Caco-2 (cell line): ENCODE measurements around the gene NEFH. TPM values are rescaled to one million over a fixed set of nuclear protein-coding genes. Genes with fewer than 3 reads are reported as not detected.

Source experiments
- BruUV-seq: library from RNA; stranded (reverse); fragments of 400-500 nt; replicated peaks from 2 replicates; lab custom pipeline; 2021; lab: Mats Ljungman, UMichigan
- CTCF ChIA-PET: fragments of 300-600 bp; sonication (Branson Sonifier 250); formaldehyde crosslinking; loops from one replicate; lab custom pipeline; 2022; ENCODE audit warnings: antibody characterized with exemption; lab: Charles Lee
- POLR2A ChIA-PET: fragments of 300-600 bp; sonication (Branson Sonifier 250); formaldehyde crosslinking; loops from one replicate; lab custom pipeline; 2022; ENCODE audit warnings: antibody characterized with exemption; lab: Charles Lee
- DNase-seq, 2 experiments: peaks; one replicate each; pipeline versions ENCODE4 v3.0.0 to v3.0.0-alpha.2; 2020 to 2022
- H3K27me3 ChIP-seq: replicated peaks from 2 replicates; pipeline ENCODE4 v1.6.0; 2011; ENCODE audit warnings: low read length; ENCODE audit not compliant: control insufficient read depth, insufficient read depth
- H3K36me3 ChIP-seq: 2 replicates; pipeline ENCODE4 v1.5.1; 2011; ENCODE audit warnings: low read length; ENCODE audit not compliant: control insufficient read depth, insufficient read depth
- H3K4me1 ChIP-seq: fragments of 250-450 bp; sonication (Bioruptor Pico); 2 replicates; pipeline ENCODE4 v1.5.1; 2020; ENCODE audit warnings: mild to moderate bottlenecking
- H3K4me3 ChIP-seq: 2 replicates; pipeline ENCODE4 v1.5.1; 2011; ENCODE audit warnings: low read depth, mild to moderate bottlenecking, control low read depth, low read length
- H3K9me3 ChIP-seq: fragments of 250-450 bp; sonication (Bioruptor Pico); 2 replicates; pipeline ENCODE4 v1.5.1; 2020; ENCODE audit warnings: mild to moderate bottlenecking, moderate library complexity
- H3K27ac Mint-ChIP-seq: one replicate; pipeline ENCODE4 v1.8.0; 2022; ENCODE audit warnings: mixed read lengths; ENCODE audit not compliant: unreplicated experiment
- H3K27me3 Mint-ChIP-seq: one replicate; pipeline ENCODE4 v1.8.0; 2022; ENCODE audit warnings: mixed read lengths; ENCODE audit not compliant: insufficient read depth, unreplicated experiment
- H3K36me3 Mint-ChIP-seq: one replicate; pipeline ENCODE4 v1.8.0; 2022; ENCODE audit warnings: mild to moderate bottlenecking, mixed read lengths; ENCODE audit not compliant: insufficient read depth, unreplicated experiment
- H3K4me1 Mint-ChIP-seq: one replicate; pipeline ENCODE4 v1.8.0; 2022; ENCODE audit warnings: low read depth, mixed read lengths; ENCODE audit not compliant: unreplicated experiment
- H3K4me3 Mint-ChIP-seq: one replicate; pipeline ENCODE4 v1.8.0; 2022; ENCODE audit warnings: mild to moderate bottlenecking, moderate library complexity, mixed read lengths; ENCODE audit not compliant: unreplicated experiment
- H3K9me3 Mint-ChIP-seq: one replicate; pipeline ENCODE4 v1.8.0; 2022; ENCODE audit warnings: mixed read lengths; ENCODE audit not compliant: unreplicated experiment
- intact Hi-C: fragments of 100-400 bp; cut with micrococcal nuclease; formaldehyde crosslinking; loops from one replicate; pipeline ENCODE4 v1.10.0; 2022; ENCODE audit not compliant: unreplicated experiment
- total RNA-seq: library from RNA; stranded (reverse); gene quantifications from 2 replicates; pipeline ENCODE4 v1.2.3, GENCODE V29; 2022
- TF ChIP-seq, protein P1 (sequence below), 2 experiments: fragments of 200-600 bp in 1 of 2; IDR thresholded peaks; 1 replicate in 1 of 2; 2 replicates in 1 of 2; pipeline versions ENCODE4 v1.5.1 to v1.8.0; 2011 to 2022; ENCODE audit warnings: antibody characterized with exemption in 1 of 2, control low read depth in 1 of 2, inconsistent platforms in 1 of 2, low read depth in 1 of 2, low read length in 1 of 2, mild to moderate bottlenecking in 1 of 2, moderate library complexity in 1 of 2; ENCODE audit not compliant: insufficient read depth in 1 of 2, severe bottlenecking in 1 of 2, unreplicated experiment in 1 of 2

NEFH gene
- total RNA-seq, 1 experiment from 2014 or later: not detected

DNA sequence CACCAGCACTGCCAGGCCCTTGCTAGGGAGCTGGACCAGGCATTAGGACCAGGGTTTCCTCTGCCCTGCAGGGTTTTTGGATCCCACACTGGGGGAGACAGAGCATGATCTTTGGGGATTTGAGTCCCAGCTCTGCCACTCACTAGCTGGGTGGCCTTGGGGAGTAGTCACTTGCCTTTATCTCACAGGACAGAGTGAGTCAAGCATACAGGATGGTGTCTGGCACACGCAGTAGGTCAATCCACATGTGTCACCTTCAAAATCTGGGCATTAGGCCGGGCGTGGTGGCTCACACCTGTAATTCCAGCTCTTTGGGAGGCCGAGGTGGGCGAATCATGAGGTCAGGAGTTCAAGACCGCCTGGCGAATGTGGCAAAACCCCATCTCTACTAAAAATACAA lies 2.7 kb downstream of the NEFH start:
- Mint-ChIP-seq H3K4me3 (no peak overlapping the region), H3K27ac (no peak overlapping the region), H3K36me3 (no peaks in the 10 kb centered on the region), H3K27me3 (peaks cover 10% of the 10 kb centered on the region), H3K9me3 (no peaks in the 10 kb centered on the region), H3K4me1 (peaks cover 7% of the 10 kb centered on the region)
- TF ChIP-seq, protein P1, sequence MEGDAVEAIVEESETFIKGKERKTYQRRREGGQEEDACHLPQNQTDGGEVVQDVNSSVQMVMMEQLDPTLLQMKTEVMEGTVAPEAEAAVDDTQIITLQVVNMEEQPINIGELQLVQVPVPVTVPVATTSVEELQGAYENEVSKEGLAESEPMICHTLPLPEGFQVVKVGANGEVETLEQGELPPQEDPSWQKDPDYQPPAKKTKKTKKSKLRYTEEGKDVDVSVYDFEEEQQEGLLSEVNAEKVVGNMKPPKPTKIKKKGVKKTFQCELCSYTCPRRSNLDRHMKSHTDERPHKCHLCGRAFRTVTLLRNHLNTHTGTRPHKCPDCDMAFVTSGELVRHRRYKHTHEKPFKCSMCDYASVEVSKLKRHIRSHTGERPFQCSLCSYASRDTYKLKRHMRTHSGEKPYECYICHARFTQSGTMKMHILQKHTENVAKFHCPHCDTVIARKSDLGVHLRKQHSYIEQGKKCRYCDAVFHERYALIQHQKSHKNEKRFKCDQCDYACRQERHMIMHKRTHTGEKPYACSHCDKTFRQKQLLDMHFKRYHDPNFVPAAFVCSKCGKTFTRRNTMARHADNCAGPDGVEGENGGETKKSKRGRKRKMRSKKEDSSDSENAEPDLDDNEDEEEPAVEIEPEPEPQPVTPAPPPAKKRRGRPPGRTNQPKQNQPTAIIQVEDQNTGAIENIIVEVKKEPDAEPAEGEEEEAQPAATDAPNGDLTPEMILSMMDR (IDR thresholded peaks at IDR 0.05; ENCODE audit: insufficient read depth in 1 of 2, low read depth in 1 of 2, low read length in 1 of 2, severe bottlenecking in 1 of 2, unreplicated experiment in 1 of 2): no peak
- ChIA-PET CTCF (interaction anchor here (0.5 kb wide), 1 partner anchor 87 kb away, joined by 5 read pairs; no protein-coding TSS in a partner anchor), POLR2A (no interaction called here)
- Histone ChIP-seq H3K4me1 (no peaks in the 10 kb centered on the region), H3K27me3 (no peaks in the 10 kb centered on the region; the same call in 1 of the 2 replicates), H3K36me3 (no peaks in the 10 kb centered on the region), H3K4me3 (no peak overlapping the region), H3K9me3 (no peaks in the 10 kb centered on the region)
- intact Hi-C loops: no loop called here
- DNase-seq: no peak
- BruUV-seq: no TSS peak

DNA sequence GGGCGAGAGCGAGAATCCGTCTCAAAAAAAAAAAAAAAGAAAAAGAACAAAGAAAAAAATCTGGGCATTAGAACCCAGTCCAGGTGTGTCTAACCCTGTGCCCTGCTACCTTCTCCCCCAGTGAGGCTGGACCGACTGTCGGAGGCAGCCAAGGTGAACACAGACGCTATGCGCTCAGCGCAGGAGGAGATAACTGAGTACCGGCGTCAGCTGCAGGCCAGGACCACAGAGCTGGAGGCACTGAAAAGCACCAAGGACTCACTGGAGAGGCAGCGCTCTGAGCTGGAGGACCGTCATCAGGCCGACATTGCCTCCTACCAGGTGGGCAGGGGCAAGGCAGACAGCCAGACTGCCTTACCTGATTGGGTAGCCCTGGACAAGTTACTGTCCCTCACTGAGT lies 3.2 kb downstream of the NEFH start:
- H3K27ac Mint-ChIP-seq: no peak overlapping the region
- POLR2A ChIA-PET: no interaction called here
- no peaks in the 10 kb centered on the region; the same call in 1 of the 2 replicates for H3K27me3 ChIP-seq
- no peaks in the 10 kb centered on the region for H3K36me3 ChIP-seq
- intact Hi-C loops: no loop called here
- no peak for DNase-seq
- no peaks in the 10 kb centered on the region for H3K9me3 ChIP-seq
- H3K4me3 ChIP-seq: no peak overlapping the region
- H3K9me3 Mint-ChIP-seq: no peaks in the 10 kb centered on the region
- H3K36me3 Mint-ChIP-seq: no peaks in the 10 kb centered on the region
- H3K4me1 ChIP-seq: no peaks in the 10 kb centered on the region
- TF ChIP-seq, protein P1 (IDR thresholded peaks at IDR 0.05; ENCODE audit: insufficient read depth in 1 of 2, low read depth in 1 of 2, low read length in 1 of 2, severe bottlenecking in 1 of 2, unreplicated experiment in 1 of 2): no peak
- peaks cover 10% of the 10 kb centered on the region for H3K27me3 Mint-ChIP-seq
- BruUV-seq: no TSS peak
- CTCF ChIA-PET: no interaction called here
- H3K4me3 Mint-ChIP-seq: no peak overlapping the region
- peaks cover 7% of the 10 kb centered on the region for H3K4me1 Mint-ChIP-seq

DNA sequence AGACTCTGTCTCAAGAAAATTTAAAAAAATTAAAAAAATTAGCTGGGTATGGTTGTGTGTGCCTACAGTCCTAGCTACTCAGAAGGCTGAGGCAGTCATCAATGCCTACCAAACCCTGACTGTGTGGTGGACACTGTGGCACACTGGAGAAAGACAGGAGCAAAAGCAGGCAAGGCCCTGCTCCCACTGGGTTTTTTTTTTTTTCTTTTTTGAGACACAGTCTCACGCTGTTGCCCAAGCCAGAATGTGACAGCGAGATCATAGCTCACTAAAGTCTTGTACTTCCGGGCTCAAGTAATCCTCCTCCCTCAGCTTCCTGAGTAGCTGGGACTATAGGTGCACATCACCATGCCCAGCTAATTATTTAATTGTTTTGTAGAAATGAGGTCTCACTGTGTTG lies 4.6 kb downstream of the NEFH start:
- DNase-seq: no peak
- TF ChIP-seq, protein P1 (IDR thresholded peaks at IDR 0.05; ENCODE audit: insufficient read depth in 1 of 2, low read depth in 1 of 2, low read length in 1 of 2, severe bottlenecking in 1 of 2, unreplicated experiment in 1 of 2): no peak
- Mint-ChIP-seq H3K4me1 (peaks cover 7% of the 10 kb centered on the region), H3K36me3 (no peaks in the 10 kb centered on the region), H3K27ac (no peak overlapping the region), H3K4me3 (no peak overlapping the region), H3K9me3 (no peaks in the 10 kb centered on the region), H3K27me3 (peaks cover 6% of the 10 kb centered on the region)
- no peak overlapping the region for H3K4me3 ChIP-seq
- H3K9me3 ChIP-seq: no peaks in the 10 kb centered on the region
- intact Hi-C loops: no loop called here
- POLR2A ChIA-PET: no interaction called here
- BruUV-seq: no TSS peak
- H3K27me3 ChIP-seq: no peaks in the 10 kb centered on the region
- no peaks in the 10 kb centered on the region for H3K4me1 ChIP-seq
- CTCF ChIA-PET: no interaction called here
- H3K36me3 ChIP-seq: no peaks in the 10 kb centered on the region
